IMR-90 (cell line): Measurements from ENCODE around the gene CABP7. TPM values are rescaled to one million over a fixed set of nuclear protein-coding genes. Genes with fewer than 3 reads are reported as not detected.

ENCODE experiments used
- ATAC-seq: fragments of 200-7000 bp; cut with Tn5 transposase; 2 replicates; pipeline ENCODE4 v1.9.1; 2020; ENCODE audit warnings: low read depth, mild to moderate bottlenecking, moderate library complexity
- BruUV-seq: library from RNA; stranded (reverse); fragments of 400-500 nt; replicated peaks from 2 replicates; lab custom pipeline; 2021; lab: Mats Ljungman, UMichigan
- CTCF ChIA-PET: fragments of 300-600 bp; formaldehyde crosslinking; extraction: SDS; loops from one replicate; lab custom pipeline; 2021; ENCODE audit warnings: antibody characterized with exemption; lab: Yijun Ruan, JAX
- POLR2A ChIA-PET: fragments of 300-600 bp; sonication (Branson Sonifier 250); formaldehyde crosslinking; loops from one replicate; lab custom pipeline; 2022; ENCODE audit warnings: antibody characterized with exemption; ENCODE audit not compliant: unreplicated experiment; lab: Charles Lee
- DNase-seq: peaks from one replicate; pipeline ENCODE4 v3.0.0; 2013
- H2AFZ ChIP-seq: replicated peaks from 2 replicates; pipeline ENCODE3; 2013; ENCODE audit warnings: low read length, mild to moderate bottlenecking; ENCODE audit not compliant: poor library complexity
- H2AK5ac ChIP-seq: 2 replicates; pipeline ENCODE4 v1.6.1; 2013; ENCODE audit warnings: low read depth, low read length, inconsistent platforms
- H2AK9ac ChIP-seq: replicated peaks from 2 replicates; pipeline ENCODE3; 2013; ENCODE audit warnings: mild to moderate bottlenecking, low read depth, low read length, moderate library complexity; ENCODE audit not compliant: poor library complexity
- H2BK120ac ChIP-seq: 2 replicates; pipeline ENCODE4 v1.6.1; 2013; ENCODE audit warnings: low read depth, low read length, inconsistent platforms
- H2BK15ac ChIP-seq: 3 replicates; pipeline ENCODE4 v1.6.1; 2013; ENCODE audit warnings: low read depth, low read length, inconsistent platforms
- H2BK20ac ChIP-seq: 2 replicates; pipeline ENCODE4 v1.6.1; 2013; ENCODE audit warnings: low read depth, mild to moderate bottlenecking, inconsistent platforms, low read length, moderate library complexity
- H2BK5ac ChIP-seq: 2 replicates; pipeline ENCODE4 v1.6.1; 2013; ENCODE audit warnings: mild to moderate bottlenecking, low read depth, low read length, inconsistent platforms; ENCODE audit not compliant: poor library complexity, severe bottlenecking
- H3K14ac ChIP-seq: replicated peaks from 2 replicates; pipeline ENCODE4 v1.6.1; 2013; ENCODE audit warnings: low read depth, low read length, inconsistent platforms
- H3K18ac ChIP-seq: 2 replicates; pipeline ENCODE4 v1.6.1; 2013; ENCODE audit warnings: low read depth, low read length, control low read depth
- H3K23ac ChIP-seq: 2 replicates; pipeline ENCODE4 v1.6.1; 2013; ENCODE audit warnings: low read depth, low read length, inconsistent platforms
- H3K27ac ChIP-seq: 2 replicates; pipeline ENCODE4 v1.5.1; 2013; ENCODE audit warnings: mild to moderate bottlenecking, control low read depth, low read length; ENCODE audit not compliant: insufficient read depth
- H3K27me3 ChIP-seq: 2 replicates; pipeline ENCODE4 v1.6.1; 2013; ENCODE audit warnings: low read length; ENCODE audit not compliant: control insufficient read depth, insufficient read depth
- H3K36me3 ChIP-seq: 2 replicates; pipeline ENCODE4 v1.6.1; 2013; ENCODE audit warnings: low read length, mixed read lengths; ENCODE audit not compliant: control insufficient read depth, insufficient read depth
- H3K4ac ChIP-seq: 2 replicates; pipeline ENCODE4 v1.6.1; 2013; ENCODE audit warnings: low read depth, low read length, inconsistent platforms
- H3K4me1 ChIP-seq: 2 replicates; pipeline ENCODE4 v1.6.1; 2013; ENCODE audit warnings: low read length, mixed read lengths; ENCODE audit not compliant: control insufficient read depth, insufficient read depth
- H3K4me2 ChIP-seq: 2 replicates; pipeline ENCODE4 v1.6.1; 2013; ENCODE audit warnings: low read depth, mild to moderate bottlenecking, control low read depth, low read length, moderate library complexity
- H3K4me3 ChIP-seq: 2 replicates; pipeline ENCODE4 v1.5.1; 2013; ENCODE audit warnings: low read depth, mild to moderate bottlenecking, control low read depth, low read length, moderate library complexity; ENCODE audit not compliant: insufficient read depth
- H3K56ac ChIP-seq: 2 replicates; pipeline ENCODE4 v1.6.1; 2013; ENCODE audit warnings: low read length, inconsistent platforms; ENCODE audit not compliant: insufficient read depth; ENCODE audit errors: extremely low read depth
- H3K79me1 ChIP-seq, 2 experiments: 2 replicates each; pipeline ENCODE4 v1.6.1; 2013; ENCODE audit warnings: low read length in 2 of 2, inconsistent platforms in 1 of 2, low read depth in 1 of 2
- H3K9ac ChIP-seq: 2 replicates; pipeline ENCODE4 v1.6.1; 2013; ENCODE audit warnings: low read depth, low read length, control low read depth
- H3K9me1 ChIP-seq: 2 replicates; pipeline ENCODE4 v1.6.1; 2013; ENCODE audit warnings: low read length, inconsistent platforms; ENCODE audit not compliant: insufficient read depth
- H3K9me3 ChIP-seq: 2 replicates; pipeline ENCODE4 v1.6.1; 2013; ENCODE audit warnings: low read length; ENCODE audit not compliant: control insufficient read depth, insufficient read depth
- H4K20me1 ChIP-seq: 2 replicates; pipeline ENCODE4 v1.6.1; 2013; ENCODE audit warnings: low read length, inconsistent platforms; ENCODE audit not compliant: insufficient read depth
- H4K5ac ChIP-seq: 2 replicates; pipeline ENCODE4 v1.6.1; 2013; ENCODE audit warnings: mild to moderate bottlenecking, low read depth, low read length, control low read depth
- H4K8ac ChIP-seq, 2 experiments: 2 replicates each; pipeline ENCODE4 v1.6.1; 2013; ENCODE audit warnings: low read depth in 2 of 2, low read length in 2 of 2, control low read depth in 1 of 2, inconsistent platforms in 1 of 2
- H4K91ac ChIP-seq: 2 replicates; pipeline ENCODE4 v1.6.1; 2013; ENCODE audit warnings: low read depth, low read length, inconsistent platforms; ENCODE audit not compliant: insufficient read depth
- CEBPB ChIP-seq: IDR thresholded peaks from 2 replicates; pipeline ENCODE4 v1.6.1; 2012; ENCODE audit warnings: low read depth, low read length, improper control_type of control experiment
- ELK1 ChIP-seq: fragments of 150-350 bp; IDR thresholded peaks from 2 replicates; pipeline ENCODE4 v1.6.1; 2016; ENCODE audit warnings: low read depth, mild to moderate bottlenecking, low read length, moderate library complexity, borderline replicate concordance
- MAFK ChIP-seq: IDR thresholded peaks from 2 replicates; pipeline ENCODE4 v1.6.1; 2012; ENCODE audit warnings: low read depth, low read length, improper control_type of control experiment
- NFE2L2 ChIP-seq: fragments of 150-350 bp; IDR thresholded peaks from 2 replicates; pipeline ENCODE4 v1.6.1; 2016; ENCODE audit warnings: low read depth, mild to moderate bottlenecking, low read length
- RAD21 ChIP-seq: IDR thresholded peaks from 2 replicates; pipeline ENCODE4 v1.6.1; 2012; ENCODE audit warnings: low read length, improper control_type of control experiment
- RCOR1 ChIP-seq: IDR thresholded peaks from 2 replicates; pipeline ENCODE4 v1.6.1; 2012; ENCODE audit warnings: mild to moderate bottlenecking, low read length, improper control_type of control experiment; ENCODE audit not compliant: insufficient replicate concordance
- WGBS, 2 experiments: methylation state at CpG; one replicate each; pipeline versions ENCODE4 v1.1.5 to v1.1.7; 2013; ENCODE audit warnings: missing lambda C conversion rate in 2 of 2; ENCODE audit not compliant: insufficient read length in 1 of 2; ENCODE audit errors: extremely low coverage in 2 of 2; 5-methylcytosine and 5-hydroxymethylcytosine counted together
- dilution Hi-C: fragments of 300-500 bp; cut with HindIII; formaldehyde crosslinking; loops from one replicate; pipeline ENCODE4 v1.14.3; 2018; ENCODE audit warnings: low sequenced_read_pairs; ENCODE audit not compliant: unreplicated experiment
- in situ Hi-C: fragments of 300-500 bp; cut with MboI; formaldehyde crosslinking; loops from 3 replicates; pipeline ENCODE4 v1.14.3; 2019; ENCODE audit warnings: low sequenced_read_pairs, inconsistent platforms, mixed read lengths
- intact Hi-C: fragments of 100-400 bp; cut with micrococcal nuclease; formaldehyde crosslinking; loops from 2 replicates; pipeline ENCODE4 v1.10.0; 2022
- polyA plus RNA-seq, 3 experiments: library from polyadenylated mRNA; depleted of rRNA; stranded (reverse); fragments of >200 nt; gene quantifications; 2 replicates each; pipeline ENCODE4 v1.2.3, GENCODE V29; 2012; ENCODE audit warnings: low replicate concordance in 1 of 3
- total RNA-seq: library from RNA; depleted of rRNA; stranded (reverse); fragments of >200 nt; gene quantifications from 2 replicates; pipeline ENCODE4 v1.2.3, GENCODE V29; 2012
- TF ChIP-seq, protein P1 (sequence below): fragments of 150-350 bp; IDR thresholded peaks from 2 replicates; pipeline ENCODE4 v1.6.1; 2017; ENCODE audit warnings: mild to moderate bottlenecking, antibody characterized with exemption, low read length, low read depth

CABP7 gene
- total and polyA plus RNA-seq, 2 of the 4 experiments (the other 2 are of a cell fraction): under 0.01 to 0.03 TPM

DNA sequence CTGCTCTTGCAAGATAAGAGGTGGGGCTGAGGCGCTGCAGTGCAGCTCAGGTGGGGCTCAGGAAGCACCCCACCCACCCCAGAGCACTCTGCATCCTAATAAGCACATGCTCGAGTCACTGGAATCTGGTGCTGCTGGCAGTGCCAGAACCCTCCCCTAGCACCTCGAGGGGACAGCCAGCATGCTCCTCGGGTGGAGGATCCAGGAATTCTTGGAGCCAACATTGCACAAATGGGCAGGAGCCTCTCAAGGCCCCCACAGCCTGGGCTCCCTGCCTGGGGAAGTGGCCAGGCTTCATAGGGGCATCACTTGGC lies 27.5 kb upstream of the CABP7 start:
- peaks cover 45% of the 10 kb centered on the region for H3K36me3 ChIP-seq
- dilution Hi-C loops: loop anchor here (25.0 kb wide), 1 partner anchor 345 kb away; no protein-coding TSS in a partner anchor
- H3K56ac ChIP-seq: no peak overlapping the region
- no peak overlapping the region for H3K14ac ChIP-seq
- no peak overlapping the region for H4K8ac ChIP-seq
- intact Hi-C loops: no loop called here
- H3K23ac ChIP-seq: no peak overlapping the region
- ATAC-seq (no peak), DNase-seq (no peak)
- no peak overlapping the region for H3K4ac ChIP-seq
- 8% methylated on average over 2 of the region's 4 CpGs; no CpG with 5 or more reads in 1 of the 2 experiments for WGBS, 2 experiments
- BruUV-seq: no TSS peak
- no peak overlapping the region for H3K18ac ChIP-seq
- H2BK120ac ChIP-seq: no peak overlapping the region
- ChIA-PET POLR2A (no interaction called here), CTCF (no interaction called here)
- H3K4me1 ChIP-seq: 0 out of 2 replicates have a peak, but pooled peaks cover 2% of the 10 kb centered on the region
- no peak overlapping the region for H4K5ac ChIP-seq
- in situ Hi-C loops: no loop called here
- H3K9me3 ChIP-seq: no peaks in the 10 kb centered on the region
- no peak overlapping the region for H3K9ac ChIP-seq
- no peaks in the 10 kb centered on the region for H3K9me1 ChIP-seq
- H2BK20ac ChIP-seq: no peak overlapping the region
- H3K4me2 ChIP-seq: no peak overlapping the region
- no peak overlapping the region for H3K4me3 ChIP-seq
- no peak overlapping the region for H2AFZ ChIP-seq
- no peaks in the 10 kb centered on the region for H3K27me3 ChIP-seq
- H4K20me1 ChIP-seq: peaks cover 9% of the 10 kb centered on the region
- no peak overlapping the region for H3K27ac ChIP-seq
- no peak overlapping the region for H2AK5ac ChIP-seq
- peaks cover 4 to 18% of the 10 kb centered on the region in 2 experiments; a peak in 3 of 4 replicates for H3K79me1 ChIP-seq
- no peak overlapping the region for H4K91ac ChIP-seq
- TF ChIP-seq, protein P1, sequence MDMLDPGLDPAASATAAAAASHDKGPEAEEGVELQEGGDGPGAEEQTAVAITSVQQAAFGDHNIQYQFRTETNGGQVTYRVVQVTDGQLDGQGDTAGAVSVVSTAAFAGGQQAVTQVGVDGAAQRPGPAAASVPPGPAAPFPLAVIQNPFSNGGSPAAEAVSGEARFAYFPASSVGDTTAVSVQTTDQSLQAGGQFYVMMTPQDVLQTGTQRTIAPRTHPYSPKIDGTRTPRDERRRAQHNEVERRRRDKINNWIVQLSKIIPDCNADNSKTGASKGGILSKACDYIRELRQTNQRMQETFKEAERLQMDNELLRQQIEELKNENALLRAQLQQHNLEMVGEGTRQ: no peak
- TF ChIP-seq MAFK (no peak), CEBPB (no peak), RAD21 (no peak), RCOR1 (no peak), NFE2L2 (no peak), ELK1 (no peak)
- no peak overlapping the region for H2BK5ac ChIP-seq
- no peak overlapping the region for H2AK9ac ChIP-seq
- no peak overlapping the region for H2BK15ac ChIP-seq
